ENCODE results near the gene FAM53C.

The FAM53C gene

GRCh38 chr5:138350563-138350890, 12.5 kb downstream of the FAM53C start:
- in situ Hi-C loops (cut with HindIII; ENCODE audit: low sequenced_read_pairs): loop anchor here (5.0 to 10.0 kb wide), 2 partner anchors 56 to 87 kb away; partner anchors contain the start of gene REEP2

GRCh38 chr5:138351056-138351455, 13.0 kb downstream of the FAM53C start:
- in situ Hi-C loops (cut with HindIII; ENCODE audit: low sequenced_read_pairs): loop anchor here (5.0 to 10.0 kb wide), 2 partner anchors 56 to 86 kb away; partner anchors contain the start of gene REEP2

GRCh38 chr5:138351517-138351916, 13.5 kb downstream of the FAM53C start:
- in situ Hi-C loops (cut with HindIII; ENCODE audit: low sequenced_read_pairs): loop anchor here (5.0 to 10.0 kb wide), 2 partner anchors 57 to 86 kb away; partner anchors contain the start of gene REEP2

GRCh38 chr5:138352071-138352721, 14.1 kb downstream of the FAM53C start, which contains the start of gene KDM3B:
Gene KDM3B (plus strand): TSS chr5:138352685. CDS start chr5:138352796, 111 bp downstream.
- in situ Hi-C loops (cut with HindIII; ENCODE audit: low sequenced_read_pairs): loop anchor here (5.0 to 10.0 kb wide), 2 partner anchors 57 to 85 kb away; partner anchors contain the start of gene REEP2

GRCh38 chr5:138352722-138353559, 14.9 kb downstream of the FAM53C start:
- in situ Hi-C loops (cut with HindIII; ENCODE audit: low sequenced_read_pairs): loop anchor here (5.0 to 10.0 kb wide), 2 partner anchors 58 to 84 kb away; partner anchors contain the start of gene REEP2

GRCh38 chr5:138353560-138354080, 15.6 kb downstream of the FAM53C start:
- in situ Hi-C loops (cut with HindIII; ENCODE audit: low sequenced_read_pairs): loop anchor here (5.0 to 10.0 kb wide), 2 partner anchors 59 to 84 kb away; partner anchors contain the start of gene REEP2

GRCh38 chr5:138354387-138354786, 16.3 kb downstream of the FAM53C start:
- in situ Hi-C loops (cut with HindIII; ENCODE audit: low sequenced_read_pairs): loop anchor here (5.0 to 10.0 kb wide), 2 partner anchors 60 to 83 kb away; partner anchors contain the start of gene REEP2

- in situ Hi-C loops (cut with HindIII; ENCODE audit: low sequenced_read_pairs): loop anchor here (5.0 to 10.0 kb wide), 2 partner anchors 60 to 82 kb away; partner anchors contain the start of gene REEP2
These were observed 16.9 kb downstream of the FAM53C start for GRCh38 chr5:138354926-138355378.

GRCh38 chr5:138359621-138360020, 21.6 kb downstream of the FAM53C start:
- in situ Hi-C loops (cut with HindIII; ENCODE audit: low sequenced_read_pairs): loop anchor here (10.0 kb wide), 1 partner anchor 65 kb away; no protein-coding TSS in a partner anchor

GRCh38 chr5:138360941-138361452, 22.9 kb downstream of the FAM53C start:
- in situ Hi-C loops (cut with HindIII; ENCODE audit: low sequenced_read_pairs): no loop called here

GRCh38 chr5:138364576-138364975, 26.5 kb downstream of the FAM53C start:
- in situ Hi-C loops (cut with HindIII; ENCODE audit: low sequenced_read_pairs): no loop called here

- in situ Hi-C loops (cut with HindIII; ENCODE audit: low sequenced_read_pairs): no loop called here
These were observed 28.7 kb downstream of the FAM53C start for GRCh38 chr5:138366632-138367382.

GRCh38 chr5:138369261-138369660, 31.2 kb downstream of the FAM53C start:
- in situ Hi-C loops (cut with HindIII; ENCODE audit: low sequenced_read_pairs): no loop called here

GRCh38 chr5:138369706-138370105, 31.6 kb downstream of the FAM53C start:
- in situ Hi-C loops (cut with HindIII; ENCODE audit: low sequenced_read_pairs): no loop called here

- in situ Hi-C loops (cut with HindIII; ENCODE audit: low sequenced_read_pairs): no loop called here
These were observed 32.5 kb downstream of the FAM53C start for GRCh38 chr5:138370537-138370936.

GRCh38 chr5:138371454-138371853, 33.4 kb downstream of the FAM53C start:
- in situ Hi-C loops (cut with HindIII; ENCODE audit: low sequenced_read_pairs): no loop called here

GRCh38 chr5:138372225-138372624, 34.2 kb downstream of the FAM53C start:
- in situ Hi-C loops (cut with HindIII; ENCODE audit: low sequenced_read_pairs): no loop called here

GRCh38 chr5:138372653-138373052, 34.6 kb downstream of the FAM53C start:
- in situ Hi-C loops (cut with HindIII; ENCODE audit: low sequenced_read_pairs): no loop called here

GRCh38 chr5:138382347-138382746, 44.3 kb downstream of the FAM53C start:
- in situ Hi-C loops (cut with HindIII; ENCODE audit: low sequenced_read_pairs): no loop called here

GRCh38 chr5:138385660-138386059, 47.6 kb downstream of the FAM53C start:
- in situ Hi-C loops (cut with HindIII; ENCODE audit: low sequenced_read_pairs): no loop called here
